GM19397 (cell line): ENCODE data around the gene SELENOS.

Source experiments
- ATAC-seq: cut with Tn5 transposase; IDR thresholded peaks from one replicate; pipeline ENCODE4 v1.9.1; 2021; ENCODE audit warnings: mild to moderate bottlenecking, moderate library complexity; ENCODE audit not compliant: unreplicated experiment

The SELENOS gene

GRCh38 chr15:101277943-101278564, 769 bp upstream of the SELENOS start:
- no peak for ATAC-seq

GRCh38 chr15:101276501-101277037, 716 bp downstream of the SELENOS start:
- no peak for ATAC-seq

- ATAC-seq, result no peak
Observed at GRCh38 chr15:101275018-101275417, 2.3 kb downstream of the SELENOS start.

- no peak for ATAC-seq
Observed at GRCh38 chr15:101273534-101273933, 3.8 kb downstream of the SELENOS start.

- no peak for ATAC-seq
Observed at GRCh38 chr15:101272584-101272983, 4.7 kb downstream of the SELENOS start.

GRCh38 chr15:101269479-101270223, 7.6 kb downstream of the SELENOS start:
- ATAC-seq, result no peak

- no peak for ATAC-seq
Observed at GRCh38 chr15:101267320-101268104, 9.8 kb downstream of the SELENOS start.

GRCh38 chr15:101266787-101267186, 10.5 kb downstream of the SELENOS start:
- no peak for ATAC-seq

- no peak for ATAC-seq
Observed at GRCh38 chr15:101266034-101266433, 11.3 kb downstream of the SELENOS start.

GRCh38 chr15:101264911-101265641, 12.2 kb downstream of the SELENOS start:
- ATAC-seq, result no peak

GRCh38 chr15:101264011-101264410, 13.3 kb downstream of the SELENOS start:
- ATAC-seq, result no peak

GRCh38 chr15:101262551-101262950, 14.7 kb downstream of the SELENOS start:
- no peak for ATAC-seq

- ATAC-seq, result no peak
Observed at GRCh38 chr15:101258238-101259144, 18.8 kb downstream of the SELENOS start.

GRCh38 chr15:101256757-101257156, 20.5 kb downstream of the SELENOS start:
- no peak for ATAC-seq

GRCh38 chr15:101255615-101256241, 21.6 kb downstream of the SELENOS start:
- no peak for ATAC-seq

GRCh38 chr15:101255051-101255395, 22.3 kb downstream of the SELENOS start:
- ATAC-seq, result no peak

GRCh38 chr15:101254157-101255050, 22.9 kb downstream of the SELENOS start:
- no peak for ATAC-seq

- ATAC-seq, result no peak
Observed at GRCh38 chr15:101252836-101253235, 24.4 kb downstream of the SELENOS start.
